Gastrocnemius medialis (tissue), 4 donors: ENCODE measurements around the gene ALOX15.

Experiments used
- POLR2A ChIP-seq, 2 donors: fragments of 450-650 bp; IDR thresholded peaks; one replicate each; pipeline ENCODE4 v1.6.1; 2017; ENCODE audit warnings: antibody characterized with exemption in 2 of 2, mild to moderate bottlenecking in 2 of 2, moderate library complexity in 2 of 2
- TF ChIP-seq, protein P1 (sequence below), 5 experiments: fragments of 450-650 bp in 3 of 5; fragments of 200-600 bp in 2 of 5; sonication (generic) in 2 of 5; IDR thresholded peaks in 4 of 5; conservative IDR thresholded peaks in 1 of 5; 1 replicate in 4 of 5; 2 replicates in 1 of 5; pipeline ENCODE4 v1.5.1; 2016 to 2019; ENCODE audit warnings: antibody characterized with exemption in 5 of 5, mild to moderate bottlenecking in 3 of 5, moderate library complexity in 3 of 5

DNA sequence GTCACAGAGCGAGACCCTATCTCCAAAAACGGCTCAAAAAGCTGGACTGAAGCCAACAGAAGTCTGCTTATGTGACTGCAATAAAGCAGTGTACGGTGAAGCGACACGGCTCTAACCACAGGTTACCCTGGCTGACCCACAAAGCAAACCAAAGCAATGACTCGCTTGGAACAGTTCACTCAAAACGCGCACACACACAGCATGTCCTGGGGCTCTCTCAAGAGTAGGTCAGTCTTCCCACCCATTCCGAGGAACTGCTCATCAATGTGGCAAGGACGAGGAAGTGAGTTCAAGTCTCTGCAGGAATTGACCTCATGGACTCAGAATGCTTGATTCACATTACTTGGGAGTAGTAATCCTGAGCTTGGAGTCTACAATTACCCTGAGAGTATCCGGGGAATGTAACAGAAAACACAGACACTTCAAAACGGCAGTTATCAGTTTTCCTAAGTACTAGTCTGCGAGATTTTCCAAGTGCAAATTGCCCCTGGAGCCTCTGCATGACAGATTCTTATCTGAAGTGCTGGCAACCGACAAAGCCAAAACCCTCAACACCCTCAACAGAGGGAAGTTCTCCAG lies 37.1 kb upstream of the ALOX15 start:
- TF ChIP-seq, protein P1, sequence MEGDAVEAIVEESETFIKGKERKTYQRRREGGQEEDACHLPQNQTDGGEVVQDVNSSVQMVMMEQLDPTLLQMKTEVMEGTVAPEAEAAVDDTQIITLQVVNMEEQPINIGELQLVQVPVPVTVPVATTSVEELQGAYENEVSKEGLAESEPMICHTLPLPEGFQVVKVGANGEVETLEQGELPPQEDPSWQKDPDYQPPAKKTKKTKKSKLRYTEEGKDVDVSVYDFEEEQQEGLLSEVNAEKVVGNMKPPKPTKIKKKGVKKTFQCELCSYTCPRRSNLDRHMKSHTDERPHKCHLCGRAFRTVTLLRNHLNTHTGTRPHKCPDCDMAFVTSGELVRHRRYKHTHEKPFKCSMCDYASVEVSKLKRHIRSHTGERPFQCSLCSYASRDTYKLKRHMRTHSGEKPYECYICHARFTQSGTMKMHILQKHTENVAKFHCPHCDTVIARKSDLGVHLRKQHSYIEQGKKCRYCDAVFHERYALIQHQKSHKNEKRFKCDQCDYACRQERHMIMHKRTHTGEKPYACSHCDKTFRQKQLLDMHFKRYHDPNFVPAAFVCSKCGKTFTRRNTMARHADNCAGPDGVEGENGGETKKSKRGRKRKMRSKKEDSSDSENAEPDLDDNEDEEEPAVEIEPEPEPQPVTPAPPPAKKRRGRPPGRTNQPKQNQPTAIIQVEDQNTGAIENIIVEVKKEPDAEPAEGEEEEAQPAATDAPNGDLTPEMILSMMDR (IDR thresholded peaks at IDR 0.05 in 4 of 5, conservative IDR thresholded peaks at IDR 0.05 in 1 of 5): no peak
- no peak for TF ChIP-seq POLR2A (IDR thresholded peaks at IDR 0.05)
